Activated CD4-positive, alpha-beta T cell treated with anti-CD3 and anti-CD28 coated beads, Interleukin-2, amount 50 U/mL, for 24 hours (primary cell): ENCODE results near the gene INPP5F.

ENCODE experiments used
- DNase-seq, 2 donors: peaks; one replicate each; pipeline ENCODE4 v3.0.0-alpha.2; 2020; ENCODE audit warnings: low read depth in 1 of 2, low spot score in 1 of 2

The INPP5F gene

DNA sequence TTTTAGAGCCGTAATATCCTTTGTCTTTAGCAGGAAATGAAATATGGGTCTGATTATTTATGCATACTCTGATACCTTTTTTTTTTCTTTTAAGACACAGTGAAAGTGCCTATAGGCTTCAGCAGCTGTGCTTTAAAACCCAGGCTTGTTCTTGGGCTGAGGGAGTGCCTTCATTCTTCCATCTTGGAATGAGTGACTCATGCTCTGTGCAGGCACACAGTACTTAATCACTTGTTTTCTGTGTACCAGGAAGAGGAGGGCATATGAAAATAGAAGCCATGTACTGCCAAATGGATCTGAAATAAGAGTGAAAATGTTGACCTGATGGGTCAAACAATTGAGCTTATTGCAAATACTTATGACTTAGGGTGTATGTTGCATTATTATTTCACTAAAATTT lies 12.0 kb downstream of the INPP5F start:
- peak in 1 of 2 donors; percentile 33 for DNase-seq

DNA sequence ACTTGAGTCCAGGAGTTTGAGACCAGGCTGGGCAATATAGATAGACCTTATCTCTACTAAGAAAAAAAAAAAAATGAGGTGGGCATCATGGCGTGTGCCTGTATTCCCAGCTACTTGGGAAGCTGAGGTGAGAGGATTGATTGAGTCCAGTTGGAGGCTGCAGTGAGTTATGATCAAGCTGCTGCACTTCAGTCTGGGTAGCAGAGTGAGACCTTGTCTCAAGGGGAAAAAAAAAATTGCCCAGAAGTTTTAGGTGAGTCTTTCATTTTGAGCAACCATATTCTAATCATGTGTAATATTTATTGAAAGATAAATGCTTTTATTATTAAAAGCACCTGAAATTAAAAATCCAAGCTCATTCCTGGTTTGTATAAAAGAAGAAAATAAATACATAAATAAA lies 13.1 kb downstream of the INPP5F start:
- DNase-seq = no peak

DNA sequence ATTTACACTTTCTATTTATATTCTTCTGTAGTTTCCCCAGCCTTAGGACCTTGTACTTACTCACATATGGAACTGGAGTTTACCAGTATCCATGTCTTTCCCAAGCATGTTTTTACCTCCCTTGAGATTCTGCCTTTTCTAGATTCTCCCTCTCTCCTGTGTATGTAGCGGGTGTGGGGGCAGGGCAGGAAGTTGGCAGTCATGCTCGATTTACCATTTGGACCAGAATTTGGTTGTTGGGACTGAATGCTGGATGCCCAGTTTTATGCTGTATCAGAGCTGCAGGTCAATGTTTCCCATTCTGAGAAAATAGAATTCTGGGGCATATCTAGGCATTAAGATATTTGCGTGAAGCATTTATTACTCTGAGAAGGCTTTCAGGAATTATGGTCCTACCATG lies 14.2 kb downstream of the INPP5F start:
- no peak for DNase-seq

DNA sequence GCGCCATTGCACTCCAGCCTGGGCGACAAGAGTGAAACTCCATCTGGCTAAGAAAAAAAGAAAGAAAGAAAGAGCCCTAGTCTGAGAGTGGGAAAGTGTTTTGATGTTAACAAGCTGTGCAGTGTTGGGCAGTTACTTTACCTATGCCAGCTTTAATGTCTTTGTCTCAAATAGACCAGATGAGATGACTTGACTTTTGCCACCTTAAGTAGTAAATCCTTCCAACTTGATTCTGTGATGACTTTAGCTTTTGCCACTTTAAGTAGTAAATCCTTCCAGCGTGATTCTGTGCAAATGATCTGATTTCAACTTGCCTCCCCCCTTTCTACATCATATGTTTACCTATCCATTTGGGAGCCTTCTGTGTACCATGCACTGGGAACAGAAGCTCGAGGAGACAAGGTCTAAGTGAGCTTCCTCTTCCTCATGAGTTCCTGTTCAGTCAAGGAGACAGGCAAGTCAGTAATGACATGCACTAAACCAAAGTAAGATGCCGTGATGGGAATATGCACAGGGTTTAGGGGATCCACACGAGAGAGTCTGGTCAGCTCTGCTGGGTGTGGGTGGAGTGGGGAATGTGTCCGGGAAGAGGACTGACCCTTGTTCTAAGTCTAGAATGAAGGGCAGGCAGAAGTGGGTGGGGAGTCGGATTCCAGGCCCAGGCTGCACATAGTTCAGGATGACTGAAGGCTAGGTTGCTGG lies 17.2 kb downstream of the INPP5F start:
- DNase-seq = no peak

DNA sequence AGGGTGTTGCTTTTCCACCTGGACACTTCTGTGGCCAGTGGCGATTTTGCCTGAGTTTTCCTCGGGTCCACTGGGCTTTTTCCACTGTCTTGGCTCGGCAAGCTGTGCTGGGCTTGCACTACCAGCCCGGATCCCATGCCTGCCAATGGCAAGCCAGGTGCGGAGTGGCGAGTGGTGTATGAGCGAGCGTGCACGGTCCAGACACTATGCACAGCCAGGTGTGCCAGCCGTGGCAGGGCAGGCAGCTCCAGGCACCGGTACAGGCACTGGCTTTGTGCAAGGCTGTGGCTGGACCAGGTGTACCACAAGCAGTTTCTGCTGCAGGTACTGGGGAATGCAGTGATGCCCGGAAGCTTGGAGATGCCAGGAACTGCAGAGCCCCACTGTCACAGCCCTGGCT lies 22.1 kb downstream of the INPP5F start:
- no peak for DNase-seq

DNA sequence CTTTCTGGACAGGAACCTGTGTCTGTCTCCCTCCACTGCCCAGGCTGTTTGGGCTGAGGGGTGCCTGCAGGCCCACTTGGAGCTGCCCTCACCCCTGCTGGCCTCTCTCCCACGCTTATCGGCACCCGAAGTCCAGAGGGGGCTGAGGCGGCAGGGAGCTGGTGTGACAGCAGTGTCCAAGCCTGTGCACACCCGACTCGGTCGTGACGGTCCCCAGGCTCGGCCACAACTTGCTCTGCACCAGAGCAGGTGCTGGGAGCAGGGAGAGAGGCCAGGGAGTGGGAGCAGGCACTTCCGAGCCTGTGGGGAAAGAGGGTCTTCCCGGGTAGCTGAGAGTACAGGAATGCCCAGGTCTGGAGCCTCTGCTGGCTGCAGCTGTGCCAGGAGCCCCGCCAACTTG lies 23.0 kb downstream of the INPP5F start:
- no peak for DNase-seq

DNA sequence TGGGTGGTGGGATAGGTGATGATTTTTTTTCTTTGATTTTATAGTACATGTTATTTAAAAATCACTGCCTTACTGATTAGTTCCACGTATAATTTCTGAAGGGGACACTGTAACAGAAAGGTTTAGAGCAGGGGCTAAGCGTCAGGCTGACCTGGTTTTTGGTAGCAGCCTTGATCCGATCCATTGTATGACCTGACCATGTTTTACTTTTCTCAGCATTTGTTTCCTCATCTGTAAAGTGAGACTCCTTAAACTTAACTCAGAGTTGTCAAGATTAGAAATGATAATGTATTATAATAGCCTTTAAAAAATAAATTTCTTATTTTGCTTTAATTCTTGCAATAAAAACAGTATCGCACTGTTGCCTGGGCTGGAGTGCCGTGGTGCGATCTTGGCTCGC lies 23.6 kb downstream of the INPP5F start:
- no peak for DNase-seq

DNA sequence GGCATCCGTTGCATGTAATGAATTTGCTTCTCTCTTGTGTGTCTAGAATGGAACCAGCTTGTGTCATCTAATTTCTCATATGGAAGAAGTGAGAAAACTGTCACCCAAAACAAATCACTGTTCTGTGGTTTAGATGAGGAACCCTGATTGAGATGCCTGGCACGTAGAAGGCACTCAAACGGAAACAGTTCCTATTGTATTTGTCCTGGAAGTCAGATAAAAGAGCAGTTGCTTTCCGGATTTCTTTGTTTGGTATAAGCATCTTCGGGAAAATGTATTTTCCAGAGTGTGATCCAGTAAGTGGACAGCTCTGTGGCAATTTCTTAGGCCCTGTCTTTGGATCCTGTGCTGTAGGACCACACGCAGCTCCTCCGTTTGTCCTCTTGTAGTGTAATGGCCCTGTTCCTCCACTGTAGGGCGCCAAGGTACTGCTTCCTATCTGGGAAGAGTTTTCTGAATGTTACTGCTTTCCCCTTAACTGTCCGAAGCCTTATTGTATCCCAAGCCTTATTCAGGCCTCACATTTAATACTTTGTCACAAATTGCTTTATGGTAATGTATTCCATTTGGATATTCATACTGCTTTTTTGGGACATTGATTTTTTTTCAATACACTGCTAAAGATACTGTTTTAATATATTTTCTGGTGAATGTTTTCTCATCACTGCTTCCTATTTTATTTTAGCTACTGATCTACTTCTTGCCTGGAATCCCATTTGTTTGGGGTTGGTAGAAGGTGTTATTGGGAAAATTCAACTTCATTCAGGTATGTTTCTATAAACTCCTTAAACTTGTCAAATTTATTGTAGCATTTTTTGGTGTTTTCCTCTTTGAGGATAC lies 24.8 kb downstream of the INPP5F start:
- DNase-seq = peak; percentile 11 to 48

DNA sequence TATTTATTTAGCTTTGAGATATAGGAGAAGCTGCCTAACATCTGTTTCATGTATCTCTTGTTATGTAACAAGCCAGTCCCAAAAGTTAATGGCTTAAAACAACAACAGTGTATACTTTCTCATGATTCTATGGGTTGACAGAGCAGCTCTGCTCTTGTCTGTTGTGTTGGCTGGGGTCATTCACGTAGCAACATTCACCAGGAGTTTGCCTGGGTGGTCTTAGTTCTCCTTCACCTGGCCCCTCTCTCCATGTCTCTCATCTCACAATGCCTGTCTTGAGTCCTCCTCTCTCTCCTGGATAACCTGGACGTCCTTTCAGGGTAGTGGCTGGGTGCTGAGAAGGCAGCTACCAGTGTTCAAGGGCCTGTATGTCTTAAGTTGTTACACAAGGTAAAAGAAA lies 27.5 kb downstream of the INPP5F start:
- DNase-seq = no peak

DNA sequence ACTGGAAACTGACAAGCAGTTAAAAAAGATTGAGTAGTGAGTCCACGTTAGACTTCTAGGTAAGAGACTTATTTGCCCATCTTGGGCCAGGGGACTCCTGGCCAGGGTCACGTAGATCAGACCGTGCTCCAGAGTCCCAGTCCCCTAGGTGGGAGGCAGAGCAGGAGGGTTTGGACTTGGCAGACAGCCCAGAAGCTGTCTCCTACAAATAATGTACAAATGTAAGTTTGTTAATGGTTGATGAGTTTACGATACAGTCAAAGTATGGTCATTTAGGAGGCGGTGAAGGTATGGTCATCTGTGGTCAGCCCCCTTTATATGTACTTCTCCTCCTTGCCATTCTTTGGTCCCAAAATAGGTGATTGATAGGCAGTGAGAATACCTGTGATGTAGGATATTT lies 28.2 kb downstream of the INPP5F start:
- DNase-seq = no peak

DNA sequence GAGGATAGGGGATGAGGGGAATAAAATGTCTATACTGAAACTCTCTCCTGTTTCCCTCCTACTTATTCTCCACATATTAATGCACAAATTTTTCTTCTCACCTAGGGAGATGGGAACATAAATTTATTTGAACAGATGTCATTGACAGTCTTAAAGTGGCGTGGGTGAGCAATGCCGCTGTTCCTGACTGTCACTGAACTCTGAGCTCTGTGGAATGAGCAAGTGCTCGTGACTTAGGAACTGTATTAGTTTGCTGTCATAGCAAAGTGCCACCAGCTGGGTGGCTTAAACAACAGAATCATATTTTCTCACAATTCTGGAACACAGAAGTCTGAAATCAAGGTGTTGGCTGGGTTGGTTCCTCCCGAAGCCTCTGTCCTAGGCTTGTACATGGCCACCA lies 29.1 kb downstream of the INPP5F start:
- no peak for DNase-seq

DNA sequence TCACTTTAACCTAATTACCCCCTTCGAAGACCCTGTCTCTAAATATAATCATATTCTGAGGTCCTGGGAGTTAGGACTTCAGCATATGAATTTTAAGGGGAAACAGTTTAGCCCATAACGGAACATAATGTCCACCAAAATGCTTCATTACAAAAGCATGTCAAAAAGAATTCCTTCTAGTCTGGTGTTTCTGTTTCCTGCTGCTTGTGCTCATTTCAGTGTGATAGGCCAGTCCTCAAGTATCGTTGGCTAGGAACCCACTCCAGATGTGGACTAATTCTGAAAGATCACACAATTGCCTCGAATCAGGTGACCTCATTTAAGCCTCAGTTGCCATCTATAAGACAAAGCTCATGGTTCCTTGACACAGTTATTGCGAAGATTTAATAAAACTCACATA lies 29.6 kb downstream of the INPP5F start:
- DNase-seq = no peak

DNA sequence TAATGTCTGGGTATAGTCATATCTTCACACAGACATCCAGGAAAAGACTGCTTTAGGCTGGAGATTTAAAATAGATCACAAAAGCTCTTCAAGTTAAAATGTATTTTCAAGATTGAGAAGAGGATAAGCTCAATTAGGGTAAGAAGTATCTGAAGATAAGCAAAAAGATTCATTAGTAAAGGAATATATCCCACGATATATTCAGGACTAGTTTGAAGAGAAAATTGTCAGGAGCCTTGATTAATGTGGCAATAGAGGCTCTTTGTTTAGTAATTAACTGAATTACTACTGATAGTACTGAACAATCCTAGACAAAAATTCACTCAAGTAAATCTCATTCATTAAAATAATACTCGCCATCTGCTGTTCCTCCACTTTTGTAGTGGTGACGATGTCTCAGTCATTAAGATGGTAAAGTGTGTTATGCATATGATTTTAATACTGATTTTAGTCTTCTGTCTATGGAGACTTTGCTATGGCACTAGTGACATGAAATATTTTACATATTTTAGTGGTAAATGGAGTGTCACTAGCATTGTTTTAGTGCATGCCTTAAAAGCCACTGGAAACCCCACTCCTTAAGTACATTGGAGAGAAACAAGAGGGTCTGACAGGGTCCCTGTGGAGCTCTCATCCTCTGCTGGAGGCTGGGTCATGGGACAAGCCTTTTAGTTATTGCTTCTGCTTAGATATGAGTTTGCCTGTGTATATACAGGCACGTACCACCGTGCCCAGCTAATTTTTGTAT lies 32.8 kb downstream of the INPP5F start:
- DNase-seq = no peak

DNA sequence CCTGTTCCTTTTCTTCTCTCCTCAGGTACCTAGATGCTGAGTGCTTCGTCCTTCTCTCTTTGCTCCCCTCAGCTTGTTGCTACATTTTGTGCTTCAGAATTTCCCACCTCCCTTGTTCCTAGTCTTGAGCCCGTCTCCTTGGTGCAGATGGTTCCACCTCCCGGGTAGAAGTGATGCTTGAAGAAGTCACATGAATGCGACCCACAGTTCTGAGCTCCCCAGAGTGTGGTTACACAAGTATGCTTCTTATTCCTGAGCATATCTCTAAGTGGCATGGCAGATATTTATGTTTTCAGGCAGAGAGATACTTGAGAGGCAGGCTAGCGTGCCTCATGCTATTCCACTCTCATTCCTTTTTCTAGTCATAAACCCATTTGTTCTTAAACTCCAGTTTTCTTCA lies 34.0 kb downstream of the INPP5F start:
- DNase-seq = no peak

DNA sequence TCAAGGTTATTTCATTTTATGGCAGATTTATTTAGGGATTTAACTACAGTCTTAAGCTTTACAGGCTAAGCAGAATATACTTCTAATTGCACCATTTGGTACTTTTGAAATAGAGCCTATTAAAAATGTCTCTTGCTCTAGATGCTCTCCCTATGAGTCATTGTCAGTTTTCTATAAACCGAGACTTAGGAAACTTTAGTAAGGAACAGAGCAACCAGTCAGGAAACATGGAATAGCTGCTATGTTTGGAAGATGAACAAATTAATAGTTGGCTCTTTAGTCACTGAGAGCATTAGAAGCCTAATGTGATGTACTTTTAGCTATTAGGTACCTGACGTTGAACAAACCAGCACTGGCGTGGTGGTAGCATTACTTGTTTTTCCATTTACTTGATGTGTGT lies 35.3 kb downstream of the INPP5F start:
- no peak for DNase-seq

DNA sequence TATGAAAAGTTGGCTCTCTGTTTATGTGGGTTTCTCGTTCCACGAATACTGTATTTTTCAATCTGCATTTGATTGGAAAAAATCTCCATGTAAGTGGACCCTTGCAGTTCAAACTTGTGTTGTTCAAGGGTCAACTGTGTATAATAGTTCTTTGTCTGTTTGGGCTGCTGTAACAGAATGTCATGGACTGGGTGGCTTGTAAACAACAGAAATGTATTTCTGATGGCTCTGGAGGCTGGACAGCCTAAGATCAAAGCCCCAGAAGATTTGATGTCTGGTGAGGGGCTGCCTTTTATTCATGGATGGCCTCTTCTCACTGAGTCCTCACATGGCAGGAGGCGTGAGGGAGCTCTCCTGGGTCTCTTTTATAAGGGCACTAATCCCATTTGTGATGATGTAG lies 36.2 kb downstream of the INPP5F start:
- no peak for DNase-seq

DNA sequence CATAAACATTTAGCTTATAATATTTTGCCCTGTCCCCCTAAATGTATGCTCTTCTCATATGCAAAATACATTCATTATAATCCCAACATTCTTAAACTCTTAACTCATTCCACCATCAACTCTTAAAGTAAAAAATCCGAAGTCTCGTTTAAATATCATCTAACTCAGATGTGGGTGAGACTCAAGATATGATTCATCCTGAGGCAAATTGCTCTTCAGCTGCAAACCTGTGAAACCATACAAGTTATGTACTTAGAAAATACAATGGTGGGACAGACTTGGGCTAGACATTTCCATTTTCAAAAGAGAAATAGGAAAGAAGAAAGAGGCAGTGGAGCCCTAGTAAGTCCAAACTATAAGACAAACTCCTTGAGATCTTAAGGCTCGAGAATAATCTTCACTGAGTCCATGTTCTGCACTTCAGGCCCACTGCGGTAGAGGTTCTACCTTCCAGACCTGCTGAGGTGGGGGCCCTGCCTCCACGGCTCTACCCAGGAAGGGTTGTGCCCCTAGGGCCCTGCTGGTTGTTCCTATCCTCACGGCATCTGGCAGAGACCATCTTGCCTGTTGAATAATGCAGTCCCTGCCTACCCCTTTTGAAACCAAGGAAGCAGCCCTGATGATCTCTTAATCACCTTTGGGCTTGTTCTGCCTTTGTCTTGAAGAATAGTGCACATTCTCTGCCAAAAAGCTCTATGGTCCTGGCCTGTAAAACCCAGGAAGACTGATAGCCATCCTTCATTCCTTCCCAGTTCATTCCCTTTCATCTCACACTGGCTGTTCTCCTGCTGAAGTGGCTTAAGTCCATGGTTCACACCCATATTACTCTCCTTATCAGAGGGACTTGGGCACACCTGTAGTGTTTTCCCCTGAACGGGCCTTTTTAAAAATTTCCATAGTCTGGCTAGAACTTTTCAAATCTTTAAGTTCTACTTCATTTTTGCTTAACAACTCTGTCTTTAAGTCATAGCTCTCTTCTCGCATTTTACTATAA lies 37.3 kb downstream of the INPP5F start:
- DNase-seq = no peak

DNA sequence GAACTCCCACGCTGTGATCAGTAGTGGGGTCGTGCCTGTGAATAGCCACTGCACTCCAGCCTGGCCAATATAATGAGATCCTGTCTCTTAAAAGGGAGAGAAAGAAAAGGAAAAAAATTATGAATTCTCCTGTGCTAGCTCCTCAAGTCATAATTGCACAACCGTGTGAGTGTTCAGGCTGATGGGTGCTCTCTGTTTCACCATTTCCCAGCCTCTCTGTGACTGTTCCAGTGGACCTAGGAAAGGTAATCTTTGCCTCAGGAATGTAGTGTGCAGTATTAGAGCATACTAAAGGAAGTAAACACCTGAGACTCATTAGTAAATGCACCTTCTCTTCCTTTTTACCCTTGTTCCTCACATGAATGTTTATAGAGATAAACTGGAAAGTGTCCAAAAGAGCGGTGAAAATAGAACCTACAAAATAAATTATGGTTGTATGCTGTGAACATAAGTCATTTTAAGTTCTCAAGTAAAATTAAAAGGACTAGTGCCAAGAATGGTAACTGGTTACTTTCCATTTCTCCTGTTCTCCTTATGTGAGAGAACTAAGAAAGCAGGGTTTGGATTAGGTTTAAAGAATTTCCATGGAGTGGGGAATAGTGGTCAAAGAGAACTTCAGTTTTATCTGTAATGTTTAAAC lies 42.7 kb downstream of the INPP5F start:
- DNase-seq = no peak

DNA sequence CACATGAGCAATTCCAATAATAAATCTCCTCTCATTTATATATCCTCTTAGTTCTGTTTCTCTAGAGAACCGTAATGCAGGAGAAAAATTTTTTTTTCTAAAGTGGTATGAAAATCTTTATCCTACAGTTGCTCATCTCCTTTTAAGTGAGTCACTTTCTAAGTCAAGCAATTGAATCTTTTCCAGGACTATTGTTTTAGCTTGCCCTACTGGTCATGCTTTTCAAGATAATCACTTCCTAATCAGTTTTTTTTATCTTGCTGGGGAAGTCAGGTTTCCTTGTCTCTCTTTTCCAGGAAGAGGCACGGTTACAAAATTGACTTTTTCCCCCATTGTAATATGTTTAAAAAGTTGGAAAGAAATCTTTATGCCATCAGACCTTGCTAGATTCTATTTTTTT lies 44.0 kb downstream of the INPP5F start:
- no peak for DNase-seq

DNA sequence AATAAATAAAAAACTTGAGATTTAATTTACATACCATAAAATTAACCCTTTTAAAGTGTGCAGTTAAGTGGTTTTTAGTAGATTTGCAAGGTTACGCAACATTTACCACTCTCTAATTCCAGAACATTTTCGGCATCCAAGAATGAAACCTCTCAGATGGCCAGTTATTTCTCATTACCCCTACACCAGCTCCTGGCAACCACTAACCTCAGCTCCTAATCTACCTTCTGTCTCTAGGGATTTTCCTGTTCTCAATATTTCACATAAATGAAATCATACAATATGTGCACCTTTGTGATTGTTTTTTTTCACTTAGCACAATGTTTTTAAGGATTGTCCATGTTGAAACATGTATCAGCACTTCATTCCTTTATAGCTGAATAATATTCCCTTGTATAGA lies 45.1 kb downstream of the INPP5F start:
- DNase-seq = no peak
